ENCODE measurements around the gene APCDD1.

The APCDD1 gene

DNA sequence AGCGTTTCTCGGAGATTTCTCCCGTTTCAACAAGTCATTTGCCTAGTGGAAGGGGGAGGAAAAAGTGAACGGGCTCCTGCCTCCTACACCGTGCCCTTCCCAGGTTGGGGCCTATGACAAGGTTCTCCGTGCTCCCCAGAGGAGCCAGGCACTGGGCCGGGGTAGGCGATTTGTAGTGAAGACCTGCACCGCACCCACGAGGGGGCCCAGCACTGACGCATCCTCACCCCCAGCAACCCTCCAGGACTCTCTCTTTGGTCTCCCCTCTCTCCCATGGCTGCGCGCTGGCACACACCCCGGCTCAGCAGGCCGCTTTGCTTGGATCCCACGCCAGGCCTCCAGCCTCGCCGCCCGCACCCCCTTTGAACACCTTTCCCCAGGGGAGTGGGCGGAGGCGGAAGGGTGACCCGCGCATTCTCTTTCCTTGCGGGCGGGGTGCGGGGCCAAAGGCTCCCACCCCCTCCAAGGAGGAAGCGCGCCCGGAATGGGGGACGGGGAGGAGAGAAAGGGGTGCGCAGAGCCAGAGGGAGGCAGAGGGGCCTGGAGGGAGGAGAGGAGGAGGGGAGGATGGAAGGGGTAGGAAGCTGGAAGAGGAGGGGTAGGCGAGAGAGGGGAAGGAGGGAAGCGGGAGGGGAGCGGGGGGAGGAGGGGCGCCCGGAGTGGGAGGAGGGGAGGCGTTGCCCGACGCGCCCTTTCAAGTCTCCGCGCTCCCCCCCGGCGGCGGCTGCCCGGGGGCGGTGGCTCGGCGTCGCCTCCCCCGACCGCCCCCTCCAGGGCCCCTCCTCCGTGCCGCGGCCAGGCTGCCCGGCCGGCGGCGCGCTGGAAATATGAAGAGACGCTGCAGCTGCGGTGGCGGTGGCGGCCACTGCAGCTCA is at the start of gene APCDD1:
APCDD1 (plus strand) TSS at position 830 of the 875 bp plus-strand sequence. CDS start 347 bp downstream, outside the sequence.
- Histone ChIP-seq H3K4me3 (ENCODE audit: low read length) (no peak within 1 kb of the TSS), H2AFZ (ENCODE audit: low read depth, low read length) (no peak within 1 kb of the TSS), H3K36me3 (replicated peaks; ENCODE audit: low read depth, low read length) (no peaks in the 10 kb centered on the region), H3K9ac (ENCODE audit: low read length) (no peak within 1 kb of the TSS), H4K20me1 (ENCODE audit: insufficient read depth, low read length) (no peaks in the 10 kb centered on the region), H3K4me1 (ENCODE audit: low read length) (no peaks in the 10 kb centered on the region), H3K27ac (ENCODE audit: low read length) (no peak within 1 kb of the TSS), H3K79me2 (ENCODE audit: low read length) (no peaks in the 10 kb centered on the region), H3K4me2 (ENCODE audit: low read length) (no peak within 1 kb of the TSS), H3K9me3 (ENCODE audit: insufficient read depth, low read length) (no peaks in the 10 kb centered on the region), H3K27me3 (ENCODE audit: low read depth, low read length) (peaks cover 3% of the 10 kb centered on the region; the same call in 1 of the 2 replicates)
- TF ChIP-seq EZH2phosphoT487 (IDR thresholded peaks at IDR 0.05; ENCODE audit: low read depth) = no peak
- TF ChIP-seq, protein P1, sequence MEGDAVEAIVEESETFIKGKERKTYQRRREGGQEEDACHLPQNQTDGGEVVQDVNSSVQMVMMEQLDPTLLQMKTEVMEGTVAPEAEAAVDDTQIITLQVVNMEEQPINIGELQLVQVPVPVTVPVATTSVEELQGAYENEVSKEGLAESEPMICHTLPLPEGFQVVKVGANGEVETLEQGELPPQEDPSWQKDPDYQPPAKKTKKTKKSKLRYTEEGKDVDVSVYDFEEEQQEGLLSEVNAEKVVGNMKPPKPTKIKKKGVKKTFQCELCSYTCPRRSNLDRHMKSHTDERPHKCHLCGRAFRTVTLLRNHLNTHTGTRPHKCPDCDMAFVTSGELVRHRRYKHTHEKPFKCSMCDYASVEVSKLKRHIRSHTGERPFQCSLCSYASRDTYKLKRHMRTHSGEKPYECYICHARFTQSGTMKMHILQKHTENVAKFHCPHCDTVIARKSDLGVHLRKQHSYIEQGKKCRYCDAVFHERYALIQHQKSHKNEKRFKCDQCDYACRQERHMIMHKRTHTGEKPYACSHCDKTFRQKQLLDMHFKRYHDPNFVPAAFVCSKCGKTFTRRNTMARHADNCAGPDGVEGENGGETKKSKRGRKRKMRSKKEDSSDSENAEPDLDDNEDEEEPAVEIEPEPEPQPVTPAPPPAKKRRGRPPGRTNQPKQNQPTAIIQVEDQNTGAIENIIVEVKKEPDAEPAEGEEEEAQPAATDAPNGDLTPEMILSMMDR (IDR thresholded peaks at IDR 0.05; ENCODE audit: low read depth, low read length) = no peak

DNA sequence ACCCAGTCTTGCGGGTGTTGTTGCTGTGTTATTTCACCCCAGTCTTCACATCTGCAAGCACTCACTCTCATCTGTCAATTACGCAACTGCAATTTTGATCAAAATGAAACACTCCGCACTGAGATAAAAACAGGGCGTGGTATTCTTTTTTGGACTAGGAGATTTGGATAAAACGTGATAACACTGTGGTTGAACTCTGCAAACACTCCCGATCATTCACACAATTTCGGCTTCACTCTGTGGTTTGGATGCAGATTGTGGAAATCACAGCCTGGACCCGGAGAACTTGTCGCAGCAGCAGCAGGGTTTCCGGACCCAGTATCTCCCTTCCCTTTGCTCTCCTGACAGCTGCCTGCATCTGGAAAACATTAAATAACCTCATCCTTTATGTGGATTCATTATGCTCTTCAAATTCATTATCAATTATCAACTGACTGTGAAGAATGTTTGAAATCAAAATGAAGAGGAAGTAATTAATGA is 49.4 kb upstream of the APCDD1 start:
- peaks cover 12% of the 10 kb centered on the region for H3K4me1 ChIP-seq (ENCODE audit: low read length)
- no peak overlapping the region for H2AFZ ChIP-seq (ENCODE audit: low read depth, low read length)
- no peak overlapping the region for H3K4me3 ChIP-seq (ENCODE audit: low read length)

DNA sequence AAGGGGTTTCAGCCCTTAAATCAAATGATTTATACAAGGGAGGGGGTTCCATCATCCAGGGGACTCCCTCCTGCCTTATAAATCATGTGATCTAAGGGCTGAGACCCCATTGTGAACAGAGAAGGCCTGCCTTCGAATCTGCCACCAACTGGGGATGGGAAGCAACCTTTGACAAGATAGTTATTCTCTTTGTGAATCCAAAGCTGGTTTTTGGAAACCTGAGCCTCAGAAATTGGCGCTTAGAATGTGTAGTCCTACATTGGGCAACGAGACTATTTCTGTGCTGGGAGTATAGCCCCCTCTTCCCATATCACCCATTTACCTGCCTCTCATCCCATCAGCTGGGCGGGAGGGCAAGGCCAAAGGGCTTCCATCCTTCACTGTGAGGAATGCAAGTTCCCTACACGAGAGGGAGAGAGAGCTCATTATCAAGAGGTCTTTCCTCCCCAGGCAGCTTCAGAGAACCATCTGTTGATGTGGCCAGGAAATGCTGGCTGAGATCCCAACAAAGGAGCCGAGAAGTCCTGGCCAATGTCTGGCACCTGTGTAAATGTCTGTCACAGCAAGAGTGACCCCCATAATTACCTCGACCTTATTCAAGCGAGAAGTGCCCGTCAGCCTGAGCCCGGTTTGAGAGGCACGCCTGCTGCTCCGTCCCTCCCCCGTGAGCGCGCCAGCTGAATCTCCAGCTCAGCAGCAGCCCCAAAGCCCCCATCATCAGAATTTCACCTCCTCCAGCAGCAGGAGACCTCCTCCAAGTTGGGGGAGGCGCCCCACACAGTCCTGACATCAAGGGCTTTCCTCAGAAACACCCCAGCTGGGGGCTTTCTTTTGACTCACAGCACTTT is 48.4 kb upstream of the APCDD1 start:
- TF ChIP-seq, protein P1 (IDR thresholded peaks at IDR 0.05; ENCODE audit: low read depth, low read length) = no peak
- no peak for TF ChIP-seq EZH2phosphoT487 (IDR thresholded peaks at IDR 0.05; ENCODE audit: low read depth)
- Histone ChIP-seq H2AFZ (ENCODE audit: low read depth, low read length) (no peak overlapping the region), H3K27ac (ENCODE audit: low read length) (no peak overlapping the region)

More for the DNA sequence above, 49.4 kb upstream of the APCDD1 start:
- H4K20me1 ChIP-seq (ENCODE audit: insufficient read depth, low read length) = no peaks in the 10 kb centered on the region
- H3K27me3 ChIP-seq (ENCODE audit: low read depth, low read length) = peaks cover 4% of the 10 kb centered on the region; the same call in 1 of the 2 replicates
- no peaks in the 10 kb centered on the region for H3K79me2 ChIP-seq (ENCODE audit: low read length)
- H3K9ac ChIP-seq (ENCODE audit: low read length) = no peak overlapping the region
- no peaks in the 10 kb centered on the region for H3K36me3 ChIP-seq (replicated peaks; ENCODE audit: low read depth, low read length)
- H3K9me3 ChIP-seq (ENCODE audit: insufficient read depth, low read length) = no peaks in the 10 kb centered on the region
- TF ChIP-seq EZH2phosphoT487 (IDR thresholded peaks at IDR 0.05; ENCODE audit: low read depth) = no peak
- TF ChIP-seq, protein P1 (IDR thresholded peaks at IDR 0.05; ENCODE audit: low read depth, low read length) = no peak
- H3K27ac ChIP-seq (ENCODE audit: low read length) = no peak overlapping the region
- no peak overlapping the region for H3K4me2 ChIP-seq (ENCODE audit: low read length)

More for the DNA sequence above, 48.4 kb upstream of the APCDD1 start:
- H3K9me3 ChIP-seq (ENCODE audit: insufficient read depth, low read length) = no peaks in the 10 kb centered on the region
- H3K4me1 ChIP-seq (ENCODE audit: low read length) = peaks cover 2% of the 10 kb centered on the region; the same call in 1 of the 2 replicates
- peaks cover 4% of the 10 kb centered on the region; the same call in 1 of the 2 replicates for H3K27me3 ChIP-seq (ENCODE audit: low read depth, low read length)
- H4K20me1 ChIP-seq (ENCODE audit: insufficient read depth, low read length) = no peaks in the 10 kb centered on the region
- no peak overlapping the region for H3K4me2 ChIP-seq (ENCODE audit: low read length)
- no peaks in the 10 kb centered on the region for H3K79me2 ChIP-seq (ENCODE audit: low read length)
- H3K4me3 ChIP-seq (ENCODE audit: low read length) = no peak overlapping the region
- H3K9ac ChIP-seq (ENCODE audit: low read length) = no peak overlapping the region
- H3K36me3 ChIP-seq (replicated peaks; ENCODE audit: low read depth, low read length) = no peaks in the 10 kb centered on the region
